GM12891 (cell line): ENCODE data around the gene HLA-DRA.

Experiments used
- POLR2A ChIP-seq: IDR thresholded peaks from 2 replicates; pipeline ENCODE4 v1.6.1; 2011; ENCODE audit warnings: low read depth, low read length, control low read depth
- POLR2AphosphoS5 ChIP-seq: IDR thresholded peaks from 2 replicates; pipeline ENCODE4 v1.6.1; 2011; ENCODE audit warnings: low read depth, low read length, control low read depth
- TAF1 ChIP-seq: IDR thresholded peaks from 2 replicates; pipeline ENCODE4 v1.6.1; 2011; ENCODE audit warnings: low read depth, low read length, control low read depth

DNA sequence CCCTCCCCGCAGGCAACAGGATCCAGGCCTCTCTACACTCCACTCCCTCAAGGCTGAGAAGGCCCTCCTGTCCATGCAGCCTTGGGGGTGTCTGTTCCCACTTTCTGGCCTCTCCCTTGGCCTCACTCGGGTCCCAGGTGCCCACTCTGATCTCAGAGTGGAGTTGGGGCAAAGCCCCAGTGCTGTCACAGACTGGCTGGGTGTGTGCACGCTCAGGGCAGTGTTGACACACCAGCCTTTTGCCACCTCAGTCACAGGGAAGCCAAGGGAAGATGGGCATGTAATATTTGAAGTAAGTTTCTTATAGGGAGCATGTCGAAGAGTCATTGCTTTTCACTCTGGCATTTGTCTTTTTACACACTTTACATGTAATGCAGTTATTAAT, 44.9 kb downstream of the HLA-DRA start:
- TF ChIP-seq POLR2AphosphoS5 (no peak), POLR2A (no peak), TAF1 (no peak)
